ENCODE results near the gene CPLX3.

Gene CPLX3

GRCh38 chr15:74869372-74869725 is 42.9 kb downstream of the CPLX3 start:
- no peak for DNase-seq
- H3K27me3 ChIP-seq: no peaks in the 10 kb centered on the region
- H3K9me3 ChIP-seq: no peaks in the 10 kb centered on the region
- peaks cover 15% of the 10 kb centered on the region for H3K36me3 ChIP-seq
- no peak overlapping the region for H3K4me3 ChIP-seq (ENCODE audit: low read depth, low read length)
- H3K4me1 ChIP-seq: no peaks in the 10 kb centered on the region; the same call in 1 of the 2 replicates
- no peak for TF ChIP-seq CTCF (IDR thresholded peaks at IDR 0.05; ENCODE audit: low read depth, low read length)

DNA sequence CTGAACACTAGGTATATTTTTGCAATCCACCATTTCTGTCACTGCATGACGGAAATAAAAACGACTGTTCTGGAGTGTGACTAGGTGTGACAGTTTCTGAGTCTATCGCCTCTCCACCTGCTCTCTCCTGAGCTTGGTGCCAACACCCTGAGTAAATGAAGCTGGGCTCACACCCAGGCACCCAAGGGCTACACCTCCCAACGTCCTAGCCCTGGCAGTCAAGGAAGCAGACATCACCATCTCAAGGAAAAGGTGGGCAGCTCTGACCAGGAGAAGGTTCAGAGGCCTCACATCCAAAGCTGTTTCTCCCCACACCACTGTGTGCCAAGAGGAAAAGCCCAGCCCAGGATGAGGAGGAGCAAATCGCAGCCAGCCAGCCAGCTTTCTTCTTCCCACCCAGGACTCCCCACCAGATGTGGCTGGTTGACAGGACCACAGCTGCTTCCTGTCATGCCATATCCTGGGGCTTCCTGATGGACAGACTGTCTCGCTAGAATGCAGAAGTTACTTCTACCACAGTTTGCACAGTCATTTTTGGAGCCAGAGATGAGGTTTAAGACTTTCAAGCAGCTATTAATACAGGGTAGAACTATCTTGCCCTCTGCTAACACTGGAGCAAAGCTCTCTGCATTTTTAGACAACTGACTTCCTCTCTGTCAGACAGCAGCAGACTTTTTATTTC is 43.4 kb downstream of the CPLX3 start:
- H3K4me3 ChIP-seq (ENCODE audit: low read depth, low read length): no peak overlapping the region
- H3K4me1 ChIP-seq: no peaks in the 10 kb centered on the region; the same call in 1 of the 2 replicates
- DNase-seq: no peak
- TF ChIP-seq CTCF (IDR thresholded peaks at IDR 0.05; ENCODE audit: low read depth, low read length): no peak
- no peaks in the 10 kb centered on the region for H3K27me3 ChIP-seq
- H3K36me3 ChIP-seq: peaks cover 15% of the 10 kb centered on the region
- no peaks in the 10 kb centered on the region for H3K9me3 ChIP-seq

- H3K9me3 ChIP-seq: no peaks in the 10 kb centered on the region
- no peaks in the 10 kb centered on the region for H3K27me3 ChIP-seq
- no peak for TF ChIP-seq CTCF (IDR thresholded peaks at IDR 0.05; ENCODE audit: low read depth, low read length)
- H3K36me3 ChIP-seq: peaks cover 15% of the 10 kb centered on the region
- DNase-seq: no peak
- H3K4me1 ChIP-seq: no peaks in the 10 kb centered on the region; the same call in 1 of the 2 replicates
- H3K4me3 ChIP-seq (ENCODE audit: low read depth, low read length): no peak overlapping the region
Observed at GRCh38 chr15:74870436-74871215, 44.2 kb downstream of the CPLX3 start.

DNA sequence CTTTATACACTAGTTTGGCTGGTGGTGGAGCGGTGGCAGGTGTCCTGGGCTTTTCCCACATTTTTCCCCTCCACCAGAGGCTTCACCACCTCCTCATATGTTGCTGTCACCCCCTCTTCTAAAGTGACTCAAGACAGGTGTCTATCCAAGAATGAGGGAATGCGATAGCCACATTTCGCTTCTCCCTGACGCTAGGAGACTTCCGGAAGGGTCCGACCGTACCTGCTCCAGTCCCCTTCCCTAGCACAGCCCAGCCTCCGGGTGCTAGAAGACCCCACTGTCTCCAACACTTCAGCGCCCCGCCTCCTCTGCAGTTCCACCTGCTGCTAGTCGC is 46.2 kb downstream of the CPLX3 start:
- H3K9me3 ChIP-seq: no peaks in the 10 kb centered on the region
- peaks cover 13% of the 10 kb centered on the region for H3K36me3 ChIP-seq
- no peaks in the 10 kb centered on the region; the same call in 1 of the 2 replicates for H3K4me1 ChIP-seq
- TF ChIP-seq CTCF (IDR thresholded peaks at IDR 0.05; ENCODE audit: low read depth, low read length): no peak
- H3K4me3 ChIP-seq (ENCODE audit: low read depth, low read length): peak overlapping the region; percentile 87
- H3K27me3 ChIP-seq: no peaks in the 10 kb centered on the region
- DNase-seq: no peak

- H3K4me1 ChIP-seq: no peaks in the 10 kb centered on the region; the same call in 1 of the 2 replicates
- peaks cover 11% of the 10 kb centered on the region for H3K36me3 ChIP-seq
- H3K9me3 ChIP-seq: no peaks in the 10 kb centered on the region
- no peaks in the 10 kb centered on the region for H3K27me3 ChIP-seq
- peak; percentile 96 for DNase-seq
- peak within 1 kb of the TSS; percentile 87 for H3K4me3 ChIP-seq (ENCODE audit: low read depth, low read length)
- no peak for TF ChIP-seq CTCF (IDR thresholded peaks at IDR 0.05; ENCODE audit: low read depth, low read length)
Observed at GRCh38 chr15:74873036-74873755, 46.8 kb downstream of the CPLX3 start, which contains the start of gene SCAMP2. TSS of gene SCAMP2 (minus strand) at chr15:74873365. CDS start at chr15:74873255, 110 bp downstream.
